Liver (tissue), 9 donors: ENCODE data around the gene FLAD1. TPM values are rescaled to one million over a fixed set of nuclear protein-coding genes. Genes with fewer than 3 reads are reported as not detected.

Experiments used
- DNase-seq: peaks from one replicate; pipeline ENCODE4 v3.0.0-alpha.2; 2017; ENCODE audit warnings: low spot score
- H3K27ac ChIP-seq, 2 donors: one replicate each; pipeline ENCODE4 v1.7.0; 2013; ENCODE audit warnings: inconsistent platforms in 2 of 2, low read length in 2 of 2, control low read depth in 1 of 2, low read depth in 1 of 2, mild to moderate bottlenecking in 1 of 2
- H3K27me3 ChIP-seq, 4 donors: one replicate each; pipeline versions ENCODE4 v1.6.1 to v1.7.0; 2013; ENCODE audit warnings: low read length in 3 of 4, inconsistent platforms in 1 of 4, mild to moderate bottlenecking in 1 of 4, moderate library complexity in 1 of 4; ENCODE audit not compliant: control insufficient read depth in 4 of 4, insufficient read depth in 4 of 4
- H3K36me3 ChIP-seq, 4 donors: one replicate each; pipeline versions ENCODE4 v1.6.1 to v1.7.0; 2013; ENCODE audit warnings: low read length in 3 of 4, mild to moderate bottlenecking in 3 of 4, low read depth in 1 of 4, moderate library complexity in 1 of 4; ENCODE audit not compliant: control insufficient read depth in 4 of 4, insufficient read depth in 3 of 4
- H3K4me1 ChIP-seq, 4 donors: one replicate each; pipeline versions ENCODE4 v1.6.1 to v1.7.0; 2013; ENCODE audit warnings: low read length in 3 of 4, mild to moderate bottlenecking in 3 of 4, moderate library complexity in 1 of 4; ENCODE audit not compliant: control insufficient read depth in 4 of 4, insufficient read depth in 4 of 4
- H3K4me3 ChIP-seq, 3 donors: one replicate each; pipeline versions ENCODE4 v1.6.1 to v1.7.0; 2013; ENCODE audit warnings: low read length in 3 of 3, control low read depth in 1 of 3, low read depth in 1 of 3, mild to moderate bottlenecking in 1 of 3
- H3K9ac ChIP-seq, 2 donors: one replicate each; pipeline ENCODE4 v1.7.0; 2013; ENCODE audit warnings: low read length in 2 of 2, mild to moderate bottlenecking in 2 of 2, moderate library complexity in 2 of 2, control low read depth in 1 of 2, low read depth in 1 of 2
- H3K9me3 ChIP-seq, 4 donors: one replicate each; pipeline versions ENCODE4 v1.6.1 to v1.7.0; 2013; ENCODE audit warnings: low read length in 3 of 4; ENCODE audit not compliant: control insufficient read depth in 4 of 4
- ATF3 ChIP-seq: IDR thresholded peaks from 2 replicates; pipeline ENCODE4 v1.6.1; 2016; ENCODE audit warnings: antibody characterized with exemption
- CTCF ChIP-seq: fragments of 150-350 bp; IDR thresholded peaks from 2 replicates; pipeline ENCODE4 v1.5.1; 2017; ENCODE audit warnings: improper control_type of control experiment, low read depth, low read length; ENCODE audit not compliant: missing input control
- EGR1 ChIP-seq, 2 donors: IDR thresholded peaks; 2 replicates each; pipeline ENCODE4 v1.6.1; 2016 to 2018; ENCODE audit warnings: antibody characterized with exemption in 2 of 2, low read depth in 2 of 2
- FOXA1 ChIP-seq: IDR thresholded peaks from 2 replicates; pipeline ENCODE4 v1.6.1; 2016; ENCODE audit warnings: antibody characterized with exemption
- FOXA2 ChIP-seq: IDR thresholded peaks from 2 replicates; pipeline ENCODE4 v1.6.1; 2016; ENCODE audit warnings: antibody characterized with exemption
- GABPA ChIP-seq, 2 donors: IDR thresholded peaks in 1 of 2; conservative IDR thresholded peaks in 1 of 2; 2 replicates each; pipeline ENCODE4 v1.6.1; 2016; ENCODE audit warnings: antibody characterized with exemption in 2 of 2, mild to moderate bottlenecking in 1 of 2, moderate library complexity in 1 of 2
- HNF4A ChIP-seq, 2 donors: conservative IDR thresholded peaks; 2 replicates each; pipeline ENCODE4 v1.6.1; 2016; ENCODE audit warnings: antibody characterized with exemption in 2 of 2, mild to moderate bottlenecking in 2 of 2
- HNF4G ChIP-seq: IDR thresholded peaks from 2 replicates; pipeline ENCODE4 v1.6.1; 2016; ENCODE audit warnings: antibody characterized with exemption
- JUND ChIP-seq, 2 donors: IDR thresholded peaks; 2 replicates each; pipeline ENCODE4 v1.6.1; 2016; ENCODE audit warnings: antibody characterized with exemption in 2 of 2
- MAX ChIP-seq: IDR thresholded peaks from 2 replicates; pipeline ENCODE4 v1.6.1; 2016; ENCODE audit warnings: antibody characterized with exemption
- NR2F2 ChIP-seq: IDR thresholded peaks from 2 replicates; pipeline ENCODE4 v1.6.1; 2016; ENCODE audit warnings: antibody characterized with exemption
- RAD21 ChIP-seq, 2 donors: IDR thresholded peaks; 2 replicates each; pipeline ENCODE4 v1.6.1; 2016; ENCODE audit warnings: antibody characterized with exemption in 2 of 2, mild to moderate bottlenecking in 2 of 2
- REST ChIP-seq: IDR thresholded peaks from 2 replicates; pipeline ENCODE4 v1.6.1; 2016; ENCODE audit warnings: antibody characterized with exemption, mild to moderate bottlenecking
- RXRA ChIP-seq, 2 donors: IDR thresholded peaks; 2 replicates each; pipeline ENCODE4 v1.6.1; 2017 to 2018; ENCODE audit warnings: antibody characterized with exemption in 2 of 2, mild to moderate bottlenecking in 1 of 2
- SP1 ChIP-seq: IDR thresholded peaks from 2 replicates; pipeline ENCODE4 v1.6.1; 2018; ENCODE audit warnings: antibody characterized with exemption, mild to moderate bottlenecking
- TAF1 ChIP-seq: conservative IDR thresholded peaks from 2 replicates; pipeline ENCODE4 v1.6.1; 2016; ENCODE audit warnings: antibody characterized with exemption, mild to moderate bottlenecking
- YY1 ChIP-seq: IDR thresholded peaks from 2 replicates; pipeline ENCODE4 v1.6.1; 2016; ENCODE audit warnings: antibody characterized with exemption, mild to moderate bottlenecking
- ZBTB33 ChIP-seq: IDR thresholded peaks from 2 replicates; pipeline ENCODE4 v1.6.1; 2016; ENCODE audit warnings: antibody characterized with exemption
- WGBS: extraction: QIAGEN DNeasy Blood & Tissue Kit; methylation state at CpG from one replicate; pipeline ENCODE4 v1.1.7; 2013; 5-methylcytosine and 5-hydroxymethylcytosine counted together
- polyA plus RNA-seq, 2 donors: library from polyadenylated mRNA; stranded (reverse) in 1 of 2; unstranded in 1 of 2; fragments of 200-250 nt in 1 of 2; fragments of >200 nt in 1 of 2; fragmentation: Nextera tagmentation in 1 of 2; extraction: Ambion mirVana in 1 of 2; gene quantifications; one replicate each; pipeline versions ENCODE4 v1.2.1 to v1.2.3, GENCODE V29; 2013 to 2015
- total RNA-seq, 2 donors: library from RNA; depleted of rRNA; stranded (reverse); fragments of >200 nt; gene quantifications; one replicate each; pipeline ENCODE4 v1.2.3, GENCODE V29; 2014
- donor health status: healthy.
- donor health status: healthy.
- donor health status: healthy.
- donor health status: healthy.
- donor health status: healthy.

FLAD1 gene
- total and polyA plus RNA-seq, 4 donors: 10.4 to 31.6 (median 22.5) TPM

- H3K9me3 ChIP-seq: no peaks in the 10 kb centered on the region
- WGBS: 10% methylated on average over 18 of the region's 18 CpGs
- peak overlapping the region; percentile 69 to 87 (median 71) for H3K4me3 ChIP-seq
- DNase-seq: peak; percentile 59
- H3K36me3 ChIP-seq: peaks cover 0 to 7% (median 6%) of the 10 kb centered on the region in 4 donors
- H3K4me1 ChIP-seq: peaks cover 13 to 44% (median 31%) of the 10 kb centered on the region in 4 donors
- peak overlapping the region; percentile 89 to 99 for H3K27ac ChIP-seq
- peak overlapping the region; percentile 92 for H3K9ac ChIP-seq
- no peaks in the 10 kb centered on the region for H3K27me3 ChIP-seq
- TF ChIP-seq RXRA (IDR thresholded peaks at IDR 0.05): peak; percentile 78 to 82
- peak; percentile 79 to 94 for TF ChIP-seq EGR1 (IDR thresholded peaks at IDR 0.05; ENCODE audit: low read depth in 2 of 2)
- no peak for TF ChIP-seq CTCF
- peak; percentile 49 to 83 for TF ChIP-seq GABPA (IDR thresholded peaks at IDR 0.05 in 1 of 2, conservative IDR thresholded peaks at IDR 0.05 in 1 of 2)
- peak; percentile 65 to 70 for TF ChIP-seq HNF4A (conservative IDR thresholded peaks at IDR 0.05)
- TF ChIP-seq HNF4G: no peak
- peak; percentile 21 to 43 for TF ChIP-seq RAD21 (IDR thresholded peaks at IDR 0.05)
- TF ChIP-seq NR2F2: no peak
- no peak for TF ChIP-seq FOXA2
- TF ChIP-seq MAX: peak; percentile 94
- no peak for TF ChIP-seq ATF3
- TF ChIP-seq ZBTB33: peak; percentile 86
- TF ChIP-seq FOXA1: no peak
- peak; percentile 92 for TF ChIP-seq SP1
- TF ChIP-seq YY1: peak; percentile 97
- peak; percentile 79 for TF ChIP-seq TAF1
- peak; percentile 92 for TF ChIP-seq REST
- peak in 1 of 2 donors; percentile 66 for TF ChIP-seq JUND (IDR thresholded peaks at IDR 0.05)
Measured at GRCh38 chr1:154972517-154973343, 10.4 kb upstream of the FLAD1 start.
